ENCODE measurements around the gene JAGN1.
"Not testable (repeated sequence)": the region's sequence is repeated elsewhere in the genome, so short reads cannot be mapped to it uniquely, and the experiment has no call there.

DNA sequence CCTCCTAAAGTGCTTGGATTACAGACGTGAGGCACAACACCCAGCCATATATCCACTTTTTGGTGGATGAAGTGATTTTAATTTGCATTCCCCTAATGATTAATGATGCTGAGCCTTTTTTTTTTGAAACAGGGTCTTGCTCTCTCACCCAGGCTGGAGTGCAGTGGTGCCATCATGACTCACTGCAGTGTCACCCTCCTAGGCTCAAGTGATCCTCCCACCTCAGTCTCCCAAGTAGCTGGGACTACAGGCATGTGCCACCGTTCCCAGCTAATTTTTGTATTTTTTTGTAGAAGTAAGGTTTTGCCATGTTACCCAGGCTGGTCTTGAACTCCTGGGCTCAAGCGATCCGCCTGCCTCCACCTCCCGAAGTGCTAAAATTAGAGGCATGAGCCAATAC, 18.3 kb upstream of the JAGN1 start:
- not testable (repeated sequence) for TF ChIP-seq CTCF (conservative IDR thresholded peaks at IDR 0.05; ENCODE audit: low read length); EZH2phosphoT487 (IDR thresholded peaks at IDR 0.05; ENCODE audit: borderline replicate concordance, low read depth, low read length)

Measured in OCI-LY7 (cell line).